Erythroblast (primary cell): ENCODE measurements around the gene LCAT.

Source experiments
- DNase-seq, 2 experiments: peaks; one replicate each; lab custom pipeline; 2025; lab: John Stamatoyannopoulos, UW
- GATA1 ChIP-seq: IDR thresholded peaks from 2 replicates; pipeline ENCODE4 v1.6.1; 2011; ENCODE audit warnings: low read depth, mild to moderate bottlenecking, control low read depth, low read length, moderate library complexity
- POLR2A ChIP-seq: IDR thresholded peaks from 2 replicates; pipeline ENCODE4 v1.6.1; 2011; ENCODE audit warnings: mild to moderate bottlenecking, low read length

LCAT gene

DNA sequence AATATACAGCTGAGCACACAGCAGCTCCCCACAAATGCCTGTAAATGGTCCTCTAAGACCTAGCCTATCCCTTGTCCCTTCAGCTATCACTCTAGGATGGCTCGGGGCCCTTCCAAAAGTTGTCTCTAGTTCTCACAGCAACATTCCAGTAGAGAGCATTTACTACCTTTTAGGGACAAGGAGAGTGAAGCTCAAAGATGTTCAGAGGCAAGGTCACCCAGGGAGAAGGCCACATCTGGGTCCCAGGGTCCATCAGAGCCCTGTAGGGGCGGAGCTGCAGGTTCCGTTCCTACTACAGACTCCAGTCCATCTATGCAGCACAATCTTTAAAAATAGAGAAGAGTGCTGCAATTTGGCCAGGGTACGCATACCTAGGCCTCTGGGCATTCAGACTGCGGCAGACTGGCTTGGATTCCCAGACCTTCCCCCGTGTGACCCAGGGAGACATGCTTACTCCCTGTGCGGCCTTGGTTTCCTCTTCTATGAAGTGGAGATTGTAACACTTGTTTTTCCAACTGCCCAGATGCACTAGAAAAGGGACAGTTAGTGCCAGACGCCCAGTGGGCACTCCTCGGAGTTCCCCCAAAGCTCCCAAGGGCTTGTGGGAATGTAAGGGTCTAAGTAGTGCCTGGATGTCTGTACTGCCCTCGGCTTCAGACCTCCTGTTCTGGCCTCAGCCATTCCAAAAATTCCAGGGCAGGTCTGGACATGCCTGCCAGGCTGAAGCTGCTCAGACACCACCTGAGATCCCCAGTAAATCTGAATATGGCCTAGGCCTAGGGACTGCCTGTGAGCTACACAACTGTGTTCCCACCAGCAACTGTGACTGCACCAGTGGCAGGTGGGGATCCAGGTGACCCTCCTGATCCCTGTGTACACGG is 22.0 kb upstream of the LCAT start:
- no peak for DNase-seq

DNA sequence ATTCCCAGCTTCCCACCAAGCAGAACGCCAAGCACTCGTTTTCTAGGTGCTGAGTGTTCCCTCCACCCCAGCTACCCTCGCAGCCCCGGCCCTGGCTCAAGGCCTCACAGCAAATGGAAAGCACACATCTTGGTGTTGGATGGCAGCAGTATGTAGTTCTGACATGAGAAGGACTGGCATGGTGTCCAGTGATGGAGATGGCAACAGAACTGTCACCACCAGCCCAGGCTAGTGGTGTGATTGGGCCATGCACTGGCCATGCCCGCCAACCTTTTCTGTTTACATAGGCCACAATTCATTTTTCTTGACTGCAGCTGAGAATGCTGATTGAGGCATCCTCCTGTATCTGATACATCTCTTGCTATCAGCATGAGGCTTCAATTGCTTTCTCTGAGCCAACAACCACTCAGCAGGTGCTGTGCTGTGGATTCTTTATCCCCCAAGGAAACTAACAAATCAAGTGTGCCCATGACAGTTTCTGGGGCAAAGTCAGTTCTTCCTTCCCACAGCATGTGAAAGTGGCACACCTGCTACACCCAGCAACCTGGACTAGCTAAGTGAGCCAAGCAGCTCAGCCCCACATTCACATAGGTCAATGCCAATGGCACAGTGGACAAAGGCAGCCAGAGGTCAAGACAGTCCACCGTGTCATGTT is 20.7 kb upstream of the LCAT start:
- TF ChIP-seq POLR2A (no peak), GATA1 (no peak)

More for the DNA sequence above, 22.0 kb upstream of the LCAT start:
- TF ChIP-seq GATA1 (no peak), POLR2A (no peak)

DNA sequence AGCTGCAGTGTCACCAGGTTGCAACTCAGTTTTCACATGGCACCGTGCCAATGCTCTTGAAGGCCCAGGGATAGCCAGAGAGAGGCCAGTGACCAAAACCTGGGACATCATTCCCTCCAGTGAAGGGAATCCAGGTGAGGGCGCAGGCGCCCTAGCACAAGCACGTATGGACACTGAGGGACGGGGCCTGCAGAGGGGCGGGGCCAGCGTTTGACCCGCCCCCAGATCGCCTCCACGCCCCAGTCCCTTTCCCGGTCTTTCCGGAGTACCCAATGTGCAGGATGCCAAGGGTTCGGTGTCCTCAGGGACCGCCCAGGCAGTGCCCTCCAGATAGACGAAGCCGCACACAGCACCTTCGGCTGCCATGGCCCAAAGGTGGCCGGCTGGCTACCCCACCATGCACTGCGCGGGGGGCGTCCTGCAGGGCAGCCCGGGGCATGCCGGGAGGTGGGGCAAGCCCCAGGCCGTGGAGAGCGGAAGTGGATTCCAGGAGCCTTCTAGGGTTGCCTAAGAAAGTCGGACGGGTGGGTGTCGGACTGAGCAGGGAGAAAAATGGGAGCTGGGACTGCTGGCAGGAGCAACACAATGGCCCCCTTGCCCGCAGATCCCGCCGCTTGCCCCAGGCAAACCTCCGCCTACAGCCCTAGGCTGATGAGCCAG is 19.9 kb upstream of the LCAT start:
- TF ChIP-seq POLR2A (peak; percentile 12), GATA1 (no peak)
- peak in 1 of 2 experiments; percentile 56 for DNase-seq

More for the DNA sequence above, 20.7 kb upstream of the LCAT start:
- DNase-seq = peak in 1 of 2 experiments; percentile 24

DNA sequence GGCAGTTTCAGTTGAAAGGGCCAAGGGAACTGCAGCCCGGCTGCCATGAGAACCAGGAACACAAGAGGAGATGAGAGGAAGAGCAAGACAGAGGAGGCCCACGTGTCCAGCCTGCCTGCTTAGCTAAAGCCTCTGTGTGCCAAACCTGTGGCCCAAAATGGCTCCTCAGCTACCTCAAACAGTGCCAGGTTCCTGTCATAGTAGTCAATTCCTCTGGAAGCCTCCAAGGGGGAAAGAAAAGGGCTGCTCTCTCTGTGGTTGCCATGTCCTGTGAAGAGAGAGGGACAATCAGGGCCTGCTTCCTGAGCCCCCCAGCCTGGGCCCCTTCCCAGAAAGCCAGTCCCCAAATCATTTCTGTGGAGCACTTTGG is 19.4 kb upstream of the LCAT start:
- DNase-seq = no peak
- TF ChIP-seq GATA1 (no peak), POLR2A (no peak)

DNA sequence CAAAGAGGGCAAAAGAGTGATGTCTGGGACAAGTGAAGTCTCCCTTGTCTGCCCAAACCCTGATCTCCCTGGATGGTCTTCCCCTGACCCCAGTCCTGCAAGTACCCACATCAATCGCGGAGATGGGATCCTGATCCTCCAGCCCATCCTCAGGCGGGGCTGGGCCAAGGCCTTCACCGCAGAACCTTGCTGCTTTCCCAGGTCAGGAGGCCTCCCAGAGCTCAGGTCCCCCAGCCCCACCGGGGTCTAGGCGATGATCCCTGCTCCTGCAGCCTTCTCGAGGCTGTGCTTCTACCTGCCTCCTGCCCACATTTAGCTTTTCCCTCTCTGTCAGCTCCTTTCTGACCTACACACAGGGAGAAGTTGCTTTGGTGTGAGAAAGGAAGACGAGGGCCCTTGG is 18.2 kb upstream of the LCAT start:
- no peak for DNase-seq
- no peak for TF ChIP-seq GATA1

DNA sequence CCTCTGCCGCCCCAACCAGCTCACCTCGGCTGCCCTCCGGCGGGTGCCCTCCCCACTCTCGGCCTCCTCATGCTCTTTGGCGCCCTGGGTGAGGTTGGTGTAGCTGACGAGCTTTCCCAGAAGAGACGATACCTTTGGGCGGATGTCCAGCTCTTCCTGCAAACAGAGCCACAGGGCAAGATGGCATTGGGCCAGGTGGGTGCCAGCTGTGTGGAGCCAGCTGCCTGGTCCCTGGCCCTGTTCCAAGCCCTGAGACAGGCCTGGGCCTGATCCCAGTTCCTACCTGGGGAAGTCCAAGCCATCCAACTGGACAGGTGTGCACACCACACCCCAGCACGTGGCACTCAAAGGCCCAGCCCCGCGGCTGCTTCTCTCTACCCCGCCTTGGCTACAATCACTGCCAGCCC is 17.6 kb upstream of the LCAT start:
- no peak for TF ChIP-seq POLR2A
- TF ChIP-seq GATA1 = no peak
- no peak for DNase-seq

DNA sequence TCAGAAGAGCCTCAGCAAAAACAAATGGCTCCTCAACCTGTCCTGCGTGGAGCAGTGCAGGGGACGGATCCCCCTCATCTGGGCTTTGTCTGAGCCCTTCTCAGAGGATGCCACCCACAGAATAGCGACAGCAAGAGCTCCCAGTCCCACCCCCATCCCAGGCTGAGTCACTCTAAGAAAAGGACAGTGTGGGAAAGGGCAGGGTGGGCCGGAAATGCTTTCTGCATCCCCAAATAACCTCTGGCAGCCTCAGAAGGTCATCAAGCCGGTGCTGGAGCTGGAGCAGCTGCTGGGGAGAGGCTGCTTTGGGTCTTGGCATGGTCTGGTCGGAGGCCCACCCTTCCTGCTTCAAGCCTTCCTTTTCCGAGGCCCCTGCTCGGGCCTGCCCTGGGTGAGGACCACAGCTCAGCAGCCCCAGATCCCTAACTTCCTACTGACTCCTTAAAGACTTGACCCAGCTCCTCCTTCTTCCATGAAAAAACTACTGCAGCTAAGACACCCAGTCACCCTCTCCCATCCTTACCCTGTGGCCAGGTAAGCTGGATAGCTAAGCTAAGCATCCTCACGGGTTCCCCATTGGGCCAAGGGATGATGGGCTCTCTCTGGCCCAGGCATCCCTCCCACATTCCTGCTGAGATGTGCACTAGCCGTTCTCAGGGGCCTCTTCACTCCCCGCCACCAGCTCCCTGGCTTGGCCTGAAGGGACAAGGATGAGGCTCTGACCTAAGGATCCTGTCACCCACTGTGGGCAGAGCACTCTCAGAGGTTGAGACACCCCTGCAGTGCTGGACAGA is 15.8 kb upstream of the LCAT start:
- TF ChIP-seq POLR2A (no peak), GATA1 (no peak)
- no peak for DNase-seq

DNA sequence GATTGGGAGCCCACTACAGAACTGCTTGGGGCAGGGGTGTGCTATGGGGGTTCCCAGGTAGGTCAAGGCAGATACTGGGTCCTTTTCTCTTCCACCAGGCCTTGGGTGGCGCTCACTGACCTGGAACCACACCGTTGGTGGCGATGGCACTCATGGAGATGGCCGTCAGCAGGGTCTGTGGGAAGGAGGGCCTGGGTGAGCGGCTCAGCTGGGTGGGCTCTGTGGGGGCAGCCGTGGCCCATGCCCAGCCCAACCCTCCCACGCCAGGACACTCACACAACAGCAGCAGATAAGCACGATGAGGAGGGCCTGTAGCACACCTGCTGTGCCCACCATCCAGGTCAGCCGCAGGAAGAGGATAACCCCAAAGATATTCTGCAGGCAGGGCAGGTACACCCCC is 13.7 kb upstream of the LCAT start:
- DNase-seq = no peak
- no peak for TF ChIP-seq GATA1
- no peak for TF ChIP-seq POLR2A

DNA sequence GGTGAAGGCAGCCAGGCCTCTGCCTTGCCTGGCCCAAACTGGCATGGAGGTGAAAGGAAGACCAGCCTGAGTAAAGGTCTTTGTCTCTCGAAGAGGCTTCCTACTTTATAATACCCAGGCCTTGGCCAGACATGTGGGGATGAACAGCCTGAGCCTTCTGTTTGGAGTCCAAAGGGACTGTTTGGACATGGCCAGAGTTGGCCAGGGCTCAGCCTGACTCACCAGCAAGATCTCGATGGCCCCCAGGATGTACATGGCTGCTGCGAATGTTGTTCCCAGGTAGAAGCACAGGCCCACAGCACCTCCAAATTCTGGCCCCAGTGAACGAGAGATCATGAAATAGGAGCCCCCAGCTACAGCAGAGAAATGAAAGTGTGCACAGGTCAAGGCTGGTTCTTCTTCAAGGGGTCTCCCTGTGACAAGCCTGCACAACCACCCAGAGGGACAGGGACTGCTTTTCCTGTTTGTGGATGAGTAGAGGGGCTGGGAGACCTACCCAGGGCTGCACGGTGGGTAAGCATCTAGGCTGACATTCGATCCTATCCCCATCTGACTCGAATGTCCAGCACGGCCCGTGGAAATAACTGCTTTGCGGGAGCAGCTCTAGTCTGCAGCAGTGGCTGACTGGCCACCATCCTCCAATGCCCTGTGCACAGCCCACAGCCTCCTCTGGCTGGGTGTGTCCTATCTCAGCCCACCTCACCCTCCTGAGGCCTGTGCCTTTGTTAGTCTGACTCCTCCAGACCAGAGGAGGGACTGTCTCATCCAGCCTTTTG is 10.7 kb upstream of the LCAT start:
- DNase-seq = no peak
- TF ChIP-seq POLR2A (no peak), GATA1 (no peak)

DNA sequence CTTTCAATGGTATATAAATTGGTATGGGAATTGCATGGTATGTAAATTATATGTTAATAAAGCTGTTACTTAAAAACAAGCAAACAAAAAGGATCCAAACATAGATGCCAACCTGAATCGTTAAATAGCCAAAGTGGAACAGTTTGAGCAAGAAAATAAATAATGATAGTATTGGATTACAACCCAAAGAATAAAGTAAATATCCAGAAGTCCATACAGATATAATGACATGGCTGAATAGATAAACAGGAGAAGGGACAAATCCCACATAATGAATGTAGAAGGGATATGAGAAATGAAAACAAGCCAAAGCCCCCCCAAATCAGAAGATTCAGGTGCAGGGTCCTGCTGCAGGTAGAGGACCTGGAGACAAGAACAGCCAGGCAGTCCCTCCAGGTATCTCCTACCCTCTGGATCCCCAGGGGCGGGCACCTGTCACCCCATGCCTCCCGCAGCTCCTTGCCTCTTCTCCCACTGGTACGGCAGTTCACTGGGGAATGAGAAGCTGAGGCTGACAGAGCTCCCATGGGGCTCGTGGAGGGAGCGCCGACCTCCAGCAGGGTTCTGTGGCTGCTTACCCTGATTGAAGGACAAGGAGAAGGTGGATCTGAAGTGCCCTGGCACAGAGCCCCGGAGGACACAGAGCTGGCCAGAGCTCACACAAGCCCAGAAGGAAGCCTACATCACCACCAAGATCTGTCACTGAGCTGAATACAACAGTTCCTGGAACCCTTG is 9.9 kb upstream of the LCAT start:
- no peak for DNase-seq
- no peak for TF ChIP-seq GATA1
- no peak for TF ChIP-seq POLR2A

DNA sequence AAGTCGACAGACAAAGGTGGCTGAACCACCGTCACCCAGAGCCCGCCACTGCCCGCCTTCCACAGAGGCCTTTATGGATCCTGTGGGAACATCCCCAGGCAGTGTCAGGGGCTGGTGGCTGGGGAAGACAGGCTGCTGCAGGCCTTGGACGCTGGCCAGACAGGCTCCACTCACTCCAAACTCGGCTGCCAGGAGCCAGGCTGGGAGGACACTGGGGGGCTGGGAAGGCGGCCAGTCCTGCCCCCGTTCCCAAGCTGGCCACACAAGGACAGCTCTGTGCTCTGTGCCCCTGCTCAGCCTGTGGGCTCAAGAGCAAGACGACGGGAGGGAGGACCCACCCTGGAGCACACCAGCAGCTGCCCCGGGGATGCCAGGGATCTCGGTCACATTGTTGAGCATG is 7.6 kb upstream of the LCAT start:
- TF ChIP-seq POLR2A (no peak), GATA1 (no peak)
- DNase-seq = no peak

DNA sequence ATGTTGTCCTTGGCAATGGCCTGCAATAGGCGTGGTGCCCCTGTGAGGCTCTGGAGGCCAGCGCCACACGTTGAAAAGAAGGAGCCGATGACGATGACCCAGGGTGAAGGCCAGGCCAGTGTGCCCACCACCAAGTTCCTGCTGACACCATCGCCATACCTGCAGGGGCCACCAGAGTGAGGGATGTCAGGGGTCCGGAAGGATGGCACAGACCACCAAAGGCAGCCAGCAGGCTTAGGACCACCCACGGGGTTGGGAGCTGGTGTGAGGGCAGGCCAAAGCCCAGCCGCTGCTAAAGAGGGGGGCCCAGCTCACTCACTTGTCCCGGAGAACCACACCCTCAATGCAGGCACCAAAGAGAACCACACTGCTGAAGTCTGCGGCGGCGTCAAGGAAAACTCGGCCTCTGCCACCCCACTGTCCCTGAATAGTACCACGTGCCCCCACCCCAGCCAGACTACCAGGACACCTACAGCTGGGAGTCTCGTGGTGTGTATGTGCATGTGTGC is 6.5 kb upstream of the LCAT start:
- DNase-seq = no peak
- peak; percentile 6 for TF ChIP-seq POLR2A
- TF ChIP-seq GATA1 = no peak
